ENCODE data around the gene VPS4A. TPM values are rescaled to one million over a fixed set of nuclear protein-coding genes. Genes with fewer than 3 reads are reported as not detected.

The VPS4A gene
- total RNA-seq, 1 donor from 2014 or later: 27.4 TPM

DNA sequence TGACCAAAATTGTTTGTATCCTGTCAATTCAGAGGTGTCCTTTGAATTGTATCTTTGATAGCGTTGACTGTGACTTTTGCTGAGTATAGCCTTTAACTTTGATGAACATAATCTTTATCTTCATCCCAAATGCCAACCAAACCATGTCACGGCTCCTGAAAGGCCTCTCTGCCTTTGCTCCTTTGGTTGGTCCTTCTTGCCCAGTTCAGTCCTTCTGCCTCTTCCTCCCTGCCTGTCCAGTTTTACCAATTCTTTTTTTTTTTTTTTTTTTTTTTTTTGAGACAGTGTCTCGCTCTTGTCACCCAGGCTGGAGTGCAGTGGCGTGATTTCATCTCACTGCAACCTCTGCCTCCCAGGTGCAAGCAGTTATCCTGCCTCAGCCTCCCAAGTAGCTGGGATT, 12.9 kb upstream of the VPS4A start:
- Histone ChIP-seq H3K36me3 (peaks cover 13% of the 10 kb centered on the region), H3K4me1 (no peaks in the 10 kb centered on the region), H3K27ac (replicated peaks) (no peak overlapping the region), H3K4me3 (no peak overlapping the region), H3K27me3 (ENCODE audit: low read depth) (no peaks in the 10 kb centered on the region), H3K9me3 (replicated peaks) (no peaks in the 10 kb centered on the region)
- intact Hi-C loops (cut with micrococcal nuclease): no loop called here
- no peak for DNase-seq
- TF ChIP-seq, protein P1, sequence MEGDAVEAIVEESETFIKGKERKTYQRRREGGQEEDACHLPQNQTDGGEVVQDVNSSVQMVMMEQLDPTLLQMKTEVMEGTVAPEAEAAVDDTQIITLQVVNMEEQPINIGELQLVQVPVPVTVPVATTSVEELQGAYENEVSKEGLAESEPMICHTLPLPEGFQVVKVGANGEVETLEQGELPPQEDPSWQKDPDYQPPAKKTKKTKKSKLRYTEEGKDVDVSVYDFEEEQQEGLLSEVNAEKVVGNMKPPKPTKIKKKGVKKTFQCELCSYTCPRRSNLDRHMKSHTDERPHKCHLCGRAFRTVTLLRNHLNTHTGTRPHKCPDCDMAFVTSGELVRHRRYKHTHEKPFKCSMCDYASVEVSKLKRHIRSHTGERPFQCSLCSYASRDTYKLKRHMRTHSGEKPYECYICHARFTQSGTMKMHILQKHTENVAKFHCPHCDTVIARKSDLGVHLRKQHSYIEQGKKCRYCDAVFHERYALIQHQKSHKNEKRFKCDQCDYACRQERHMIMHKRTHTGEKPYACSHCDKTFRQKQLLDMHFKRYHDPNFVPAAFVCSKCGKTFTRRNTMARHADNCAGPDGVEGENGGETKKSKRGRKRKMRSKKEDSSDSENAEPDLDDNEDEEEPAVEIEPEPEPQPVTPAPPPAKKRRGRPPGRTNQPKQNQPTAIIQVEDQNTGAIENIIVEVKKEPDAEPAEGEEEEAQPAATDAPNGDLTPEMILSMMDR (IDR thresholded peaks at IDR 0.05; ENCODE audit: borderline replicate concordance): no peak

GRCh38 chr16:69301187-69301586, 10.0 kb upstream of the VPS4A start:
- TF ChIP-seq, protein P1 (IDR thresholded peaks at IDR 0.05; ENCODE audit: borderline replicate concordance): no peak
- H3K4me1 ChIP-seq: no peaks in the 10 kb centered on the region
- H3K27ac ChIP-seq (replicated peaks): no peak overlapping the region
- H3K27me3 ChIP-seq (ENCODE audit: low read depth): no peaks in the 10 kb centered on the region
- no peak for DNase-seq
- peaks cover 23% of the 10 kb centered on the region for H3K36me3 ChIP-seq
- H3K4me3 ChIP-seq: no peak overlapping the region
- intact Hi-C loops (cut with micrococcal nuclease): no loop called here
- H3K9me3 ChIP-seq (replicated peaks): no peaks in the 10 kb centered on the region

GRCh38 chr16:69301861-69302260, 9.3 kb upstream of the VPS4A start:
- no peak for DNase-seq
- TF ChIP-seq, protein P1 (IDR thresholded peaks at IDR 0.05; ENCODE audit: borderline replicate concordance): no peak
- H3K9me3 ChIP-seq (replicated peaks): no peaks in the 10 kb centered on the region

GRCh38 chr16:69302301-69302700, 8.8 kb upstream of the VPS4A start:
- intact Hi-C loops (cut with micrococcal nuclease): no loop called here
- Histone ChIP-seq H3K27ac (replicated peaks) (no peak overlapping the region), H3K4me1 (no peaks in the 10 kb centered on the region), H3K4me3 (no peak overlapping the region), H3K36me3 (peaks cover 23% of the 10 kb centered on the region), H3K27me3 (ENCODE audit: low read depth) (no peaks in the 10 kb centered on the region), H3K9me3 (replicated peaks) (no peaks in the 10 kb centered on the region)
- DNase-seq: no peak
- TF ChIP-seq, protein P1 (IDR thresholded peaks at IDR 0.05; ENCODE audit: borderline replicate concordance): no peak

More at GRCh38 chr16:69301861-69302260, 9.3 kb upstream of the VPS4A start:
- H3K27me3 ChIP-seq (ENCODE audit: low read depth): no peaks in the 10 kb centered on the region
- H3K27ac ChIP-seq (replicated peaks): no peak overlapping the region
- H3K4me3 ChIP-seq: no peak overlapping the region
- intact Hi-C loops (cut with micrococcal nuclease): no loop called here
- H3K4me1 ChIP-seq: no peaks in the 10 kb centered on the region
- peaks cover 23% of the 10 kb centered on the region for H3K36me3 ChIP-seq

- H3K9me3 ChIP-seq (replicated peaks): no peaks in the 10 kb centered on the region
- no peak for DNase-seq
- H3K27ac ChIP-seq (replicated peaks): no peak overlapping the region
- intact Hi-C loops (cut with micrococcal nuclease): no loop called here
- no peaks in the 10 kb centered on the region for H3K27me3 ChIP-seq (ENCODE audit: low read depth)
- TF ChIP-seq, protein P1 (IDR thresholded peaks at IDR 0.05; ENCODE audit: borderline replicate concordance): no peak
- H3K36me3 ChIP-seq: peaks cover 15% of the 10 kb centered on the region
- peaks cover 5% of the 10 kb centered on the region for H3K4me1 ChIP-seq
- no peak overlapping the region for H3K4me3 ChIP-seq
Measured at GRCh38 chr16:69306031-69306430, 5.1 kb upstream of the VPS4A start.

GRCh38 chr16:69307091-69307490, 4.1 kb upstream of the VPS4A start:
- H3K4me1 ChIP-seq: peaks cover 14% of the 10 kb centered on the region
- H3K36me3 ChIP-seq: peaks cover 10% of the 10 kb centered on the region
- no peak for DNase-seq
- intact Hi-C loops (cut with micrococcal nuclease): no loop called here
- no peak overlapping the region for H3K4me3 ChIP-seq
- TF ChIP-seq, protein P1 (IDR thresholded peaks at IDR 0.05; ENCODE audit: borderline replicate concordance): no peak
- H3K27ac ChIP-seq (replicated peaks): no peak overlapping the region
- H3K9me3 ChIP-seq (replicated peaks): no peaks in the 10 kb centered on the region
- no peaks in the 10 kb centered on the region for H3K27me3 ChIP-seq (ENCODE audit: low read depth)

Data from left ventricle myocardium inferior (tissue), 1 donor.